ENCODE measurements around the gene KCNQ1. TPM values are rescaled to one million over a fixed set of nuclear protein-coding genes. Genes with fewer than 3 reads are reported as not detected.

The KCNQ1 gene
- polyA plus RNA-seq, 1 donor (not counting 4 experiments of a cell fraction or from before 2014, with no cell fraction given), result not detected

DNA sequence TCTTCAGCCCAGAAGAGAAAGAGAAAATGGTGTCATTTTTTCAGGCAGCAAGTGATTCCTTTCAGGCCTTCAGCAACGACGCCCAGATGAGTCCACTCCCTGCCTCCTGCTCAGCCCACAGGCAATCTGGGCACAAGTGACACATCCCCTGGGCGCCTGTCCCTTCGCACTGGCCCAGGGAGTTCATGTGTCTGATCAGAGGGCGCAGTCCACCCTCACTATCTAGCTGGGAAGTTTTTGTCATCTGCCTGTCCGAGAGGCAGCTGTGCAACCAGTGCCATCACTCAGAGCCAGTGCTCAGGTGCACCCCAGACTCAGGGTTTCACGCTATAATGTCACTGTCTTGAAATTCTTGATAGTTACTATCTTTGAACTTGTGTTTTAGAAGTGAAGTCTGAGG is 256.4 kb downstream of the KCNQ1 start:
- dilution Hi-C loops (cut with MboI; ENCODE audit: extremely low pct_ligation_motif_present, low sequenced_read_pairs), result no loop called here
- FAIRE-seq, result no peak
- H3K4me2 ChIP-seq (ENCODE audit: control insufficient read depth, extremely low read depth, insufficient read depth, low read depth, low read length), result no peak overlapping the region
- peaks cover 2% of the 10 kb centered on the region for H3K27me3 ChIP-seq (ENCODE audit: control insufficient read depth, extremely low read depth, insufficient read depth, low read length)
- H3K4me1 ChIP-seq (ENCODE audit: control insufficient read depth, extremely low read depth, insufficient read depth, low read length), result peaks cover 7% of the 10 kb centered on the region
- peaks cover 19% of the 10 kb centered on the region for H3K79me2 ChIP-seq (ENCODE audit: control insufficient read depth, insufficient read depth, low read length)
- no peak overlapping the region for H2AFZ ChIP-seq (ENCODE audit: control insufficient read depth, low read length)
- H3K9ac ChIP-seq (ENCODE audit: control insufficient read depth, extremely low read depth, insufficient read depth, low read length), result no peak overlapping the region
- no peaks in the 10 kb centered on the region for H3K9me3 ChIP-seq (ENCODE audit: control insufficient read depth, low read depth, low read length)
- no peaks in the 10 kb centered on the region for H3K36me3 ChIP-seq (ENCODE audit: control insufficient read depth in 2 of 2, extremely low read depth in 1 of 2, insufficient read depth in 2 of 2, low read length in 2 of 2)
- no peaks in the 10 kb centered on the region for H3K9me1 ChIP-seq (ENCODE audit: control insufficient read depth, extremely low read depth, insufficient read depth, low read length)
- DNase-seq (ENCODE audit: low read depth, low spot score), result no peak
- TF ChIP-seq, protein P1, sequence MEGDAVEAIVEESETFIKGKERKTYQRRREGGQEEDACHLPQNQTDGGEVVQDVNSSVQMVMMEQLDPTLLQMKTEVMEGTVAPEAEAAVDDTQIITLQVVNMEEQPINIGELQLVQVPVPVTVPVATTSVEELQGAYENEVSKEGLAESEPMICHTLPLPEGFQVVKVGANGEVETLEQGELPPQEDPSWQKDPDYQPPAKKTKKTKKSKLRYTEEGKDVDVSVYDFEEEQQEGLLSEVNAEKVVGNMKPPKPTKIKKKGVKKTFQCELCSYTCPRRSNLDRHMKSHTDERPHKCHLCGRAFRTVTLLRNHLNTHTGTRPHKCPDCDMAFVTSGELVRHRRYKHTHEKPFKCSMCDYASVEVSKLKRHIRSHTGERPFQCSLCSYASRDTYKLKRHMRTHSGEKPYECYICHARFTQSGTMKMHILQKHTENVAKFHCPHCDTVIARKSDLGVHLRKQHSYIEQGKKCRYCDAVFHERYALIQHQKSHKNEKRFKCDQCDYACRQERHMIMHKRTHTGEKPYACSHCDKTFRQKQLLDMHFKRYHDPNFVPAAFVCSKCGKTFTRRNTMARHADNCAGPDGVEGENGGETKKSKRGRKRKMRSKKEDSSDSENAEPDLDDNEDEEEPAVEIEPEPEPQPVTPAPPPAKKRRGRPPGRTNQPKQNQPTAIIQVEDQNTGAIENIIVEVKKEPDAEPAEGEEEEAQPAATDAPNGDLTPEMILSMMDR (optimal IDR thresholded peaks at IDR 0.05 in 1 of 3, IDR thresholded peaks at IDR 0.05 in 1 of 3, conservative IDR thresholded peaks at IDR 0.05 in 1 of 3; ENCODE audit: extremely low read depth in 1 of 3, insufficient read depth in 2 of 3, low read length in 3 of 3), result no peak
- TF ChIP-seq EZH2 (IDR thresholded peaks at IDR 0.05; ENCODE audit: low read length), result no peak
- no peak overlapping the region for H3K4me3 ChIP-seq (ENCODE audit: control insufficient read depth in 2 of 3, extremely low read depth in 1 of 3, insufficient read depth in 2 of 3, low read depth in 1 of 3, low read length in 3 of 3)
- no peaks in the 10 kb centered on the region for H4K20me1 ChIP-seq (ENCODE audit: control insufficient read depth, extremely low read depth, insufficient read depth, low read length)
- H3K27ac ChIP-seq (ENCODE audit: control insufficient read depth, insufficient read depth, low read length), result no peak overlapping the region

DNA sequence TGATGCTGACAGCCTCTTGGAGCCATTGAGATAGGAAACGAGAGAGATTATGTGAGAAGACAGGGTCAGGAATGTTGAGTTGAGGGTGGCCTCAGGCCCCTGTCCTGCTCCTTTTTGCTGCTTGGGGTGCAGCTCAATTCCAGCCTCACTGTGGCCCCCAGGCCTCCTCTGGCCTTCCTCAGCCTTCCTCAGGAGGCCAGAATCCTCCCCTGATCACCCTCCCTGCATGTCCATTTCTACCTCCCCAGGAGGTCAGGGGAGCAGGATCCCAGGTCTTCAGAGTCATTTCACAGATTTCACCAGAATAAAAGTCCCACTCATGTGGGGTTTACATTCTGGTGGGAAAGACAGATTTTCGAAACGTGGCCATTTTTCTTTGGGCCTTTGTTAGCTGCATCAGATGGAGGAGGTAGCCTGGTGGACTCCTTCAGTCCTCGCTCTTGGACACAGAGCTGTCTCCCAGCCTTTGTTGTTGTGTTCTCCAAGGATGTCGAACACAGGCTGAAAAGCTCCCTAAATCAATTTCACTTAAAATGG is 257.2 kb downstream of the KCNQ1 start:
- FAIRE-seq (no peak), DNase-seq (ENCODE audit: low read depth, low spot score) (no peak)
- Histone ChIP-seq H3K4me1 (ENCODE audit: control insufficient read depth, extremely low read depth, insufficient read depth, low read length) (peaks cover 7% of the 10 kb centered on the region), H3K79me2 (ENCODE audit: control insufficient read depth, insufficient read depth, low read length) (peaks cover 18% of the 10 kb centered on the region), H3K36me3 (ENCODE audit: control insufficient read depth in 2 of 2, extremely low read depth in 1 of 2, insufficient read depth in 2 of 2, low read length in 2 of 2) (no peaks in the 10 kb centered on the region), H3K4me2 (ENCODE audit: control insufficient read depth, extremely low read depth, insufficient read depth, low read depth, low read length) (no peak overlapping the region), H2AFZ (ENCODE audit: control insufficient read depth, low read length) (no peak overlapping the region), H3K27ac (ENCODE audit: control insufficient read depth, insufficient read depth, low read length) (no peak overlapping the region), H3K9me1 (ENCODE audit: control insufficient read depth, extremely low read depth, insufficient read depth, low read length) (no peaks in the 10 kb centered on the region), H3K9me3 (ENCODE audit: control insufficient read depth, low read depth, low read length) (no peaks in the 10 kb centered on the region), H4K20me1 (ENCODE audit: control insufficient read depth, extremely low read depth, insufficient read depth, low read length) (no peaks in the 10 kb centered on the region), H3K9ac (ENCODE audit: control insufficient read depth, extremely low read depth, insufficient read depth, low read length) (no peak overlapping the region), H3K4me3 (ENCODE audit: control insufficient read depth in 2 of 3, extremely low read depth in 1 of 3, insufficient read depth in 2 of 3, low read depth in 1 of 3, low read length in 3 of 3) (no peak overlapping the region), H3K27me3 (ENCODE audit: control insufficient read depth, extremely low read depth, insufficient read depth, low read length) (peaks cover 2% of the 10 kb centered on the region)
- dilution Hi-C loops (cut with MboI; ENCODE audit: extremely low pct_ligation_motif_present, low sequenced_read_pairs), result no loop called here
- TF ChIP-seq, protein P1 (optimal IDR thresholded peaks at IDR 0.05 in 1 of 3, IDR thresholded peaks at IDR 0.05 in 1 of 3, conservative IDR thresholded peaks at IDR 0.05 in 1 of 3; ENCODE audit: extremely low read depth in 1 of 3, insufficient read depth in 2 of 3, low read length in 3 of 3), result no peak
- no peak for TF ChIP-seq EZH2 (IDR thresholded peaks at IDR 0.05; ENCODE audit: low read length)

Measured in keratinocyte (primary cell).